SK-N-SH (cell line): ENCODE data around the gene AUH.

Source experiments
- CTCF ChIP-seq: fragments of 200-600 bp; sonication (generic); IDR thresholded peaks from 2 replicates; pipeline ENCODE4 v1.6.1; 2017; ENCODE audit warnings: antibody characterized with exemption, mild to moderate bottlenecking, moderate library complexity
- ELF1 ChIP-seq: IDR thresholded peaks from 2 replicates; pipeline ENCODE4 v1.4.0; 2012
- FOSL2 ChIP-seq: IDR thresholded peaks from 2 replicates; pipeline ENCODE4 v1.4.0; 2012; ENCODE audit warnings: low read depth, mild to moderate bottlenecking, moderate library complexity, borderline replicate concordance
- MAX ChIP-seq: IDR thresholded peaks from 2 replicates; pipeline ENCODE4 v1.4.0; 2012; ENCODE audit warnings: low read depth
- MEF2A ChIP-seq: IDR thresholded peaks from 2 replicates; pipeline ENCODE4 v1.4.0; 2012; ENCODE audit warnings: low read depth, borderline replicate concordance
- POLR2AphosphoS5 ChIP-seq: IDR thresholded peaks from 2 replicates; pipeline ENCODE4 v1.6.1; 2012; ENCODE audit warnings: low read depth, low read length
- RAD21 ChIP-seq: IDR thresholded peaks from 2 replicates; pipeline ENCODE4 v1.6.1; 2012; ENCODE audit warnings: mild to moderate bottlenecking, low read length
- RCOR1 ChIP-seq: fragments of 150-350 bp; IDR thresholded peaks from 2 replicates; pipeline ENCODE4 v1.6.1; 2017; ENCODE audit warnings: antibody characterized with exemption, low read length
- RXRA ChIP-seq: IDR thresholded peaks from 2 replicates; pipeline ENCODE4 v1.4.0; 2012; ENCODE audit warnings: low read depth, mild to moderate bottlenecking, borderline replicate concordance
- SIN3A ChIP-seq: IDR thresholded peaks from 2 replicates; pipeline ENCODE4 v1.6.1; 2012; ENCODE audit warnings: low read depth, mild to moderate bottlenecking, low read length, moderate library complexity, borderline replicate concordance
- USF2 ChIP-seq: fragments of 150-350 bp; IDR thresholded peaks from 2 replicates; pipeline ENCODE4 v1.6.1; 2017; ENCODE audit warnings: antibody characterized with exemption, low read length, low read depth, borderline replicate concordance
- ZBTB33 ChIP-seq: IDR thresholded peaks from 2 replicates; pipeline ENCODE4 v1.4.0; 2012; ENCODE audit warnings: low read depth, borderline replicate concordance

- no peak for TF ChIP-seq CTCF
- TF ChIP-seq POLR2AphosphoS5, result no peak
- no peak for TF ChIP-seq SIN3A
- no peak for TF ChIP-seq ZBTB33
- TF ChIP-seq FOSL2, result peak; percentile 21; the same call in 1 of the 2 replicates
- TF ChIP-seq RXRA, result no peak
- no peak for TF ChIP-seq USF2
- TF ChIP-seq MAX, result no peak
- no peak for TF ChIP-seq ELF1
- TF ChIP-seq MEF2A, result no peak
- TF ChIP-seq RCOR1, result no peak
- no peak for TF ChIP-seq RAD21
Measured at GRCh38 chr9:91214086-91214485, 147.6 kb downstream of the AUH start.
